Breast epithelium (tissue), 3 donors: Measurements from ENCODE around the gene C8A.

Source experiments
- POLR2A ChIP-seq: fragments of 450-650 bp; IDR thresholded peaks from one replicate; pipeline ENCODE4 v1.6.1; 2016; ENCODE audit warnings: antibody characterized with exemption, mild to moderate bottlenecking, moderate library complexity
- POLR2AphosphoS5 ChIP-seq, 3 donors: sonication (generic); formaldehyde crosslinking; IDR thresholded peaks; one replicate each; pipeline ENCODE4 v1.6.1; 2017; ENCODE audit warnings: antibody characterized with exemption in 3 of 3
- TF ChIP-seq, protein P1 (sequence below), 3 donors: fragments of 450-650 bp; IDR thresholded peaks; one replicate each; pipeline ENCODE4 v1.5.1; 2016 to 2017; ENCODE audit warnings: antibody characterized with exemption in 3 of 3, mild to moderate bottlenecking in 3 of 3, moderate library complexity in 3 of 3

DNA sequence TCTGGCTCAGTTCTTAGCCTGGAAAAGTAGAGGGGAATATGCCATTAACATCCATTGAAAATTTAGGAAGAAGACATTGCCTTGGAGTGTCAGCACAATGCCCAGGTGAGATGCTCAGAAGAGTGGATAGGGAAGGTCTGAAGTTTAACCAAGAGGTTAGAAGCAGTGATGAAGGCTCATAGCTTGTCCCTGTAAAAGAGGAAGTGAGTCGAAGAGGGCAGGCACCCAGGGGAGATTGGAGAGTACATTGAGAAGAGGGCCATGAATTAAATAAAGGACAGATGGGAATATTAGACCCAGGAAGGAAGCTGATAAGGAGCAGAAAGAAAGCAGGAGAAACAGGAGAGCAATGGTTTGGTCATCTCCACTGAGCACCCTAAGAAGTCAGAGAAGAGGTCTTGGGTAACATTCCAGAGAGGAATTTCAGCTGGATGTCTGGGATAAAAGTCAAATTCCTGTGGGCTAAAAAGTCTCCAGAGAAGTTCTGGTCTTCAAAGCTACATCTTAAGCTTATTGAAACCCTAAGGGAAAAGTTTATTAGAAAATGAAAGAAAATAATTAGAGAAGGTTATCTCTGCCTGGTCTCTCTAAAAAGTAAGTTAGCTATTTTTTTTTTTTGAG is 93.9 kb downstream of the C8A start:
- TF ChIP-seq, protein P1, sequence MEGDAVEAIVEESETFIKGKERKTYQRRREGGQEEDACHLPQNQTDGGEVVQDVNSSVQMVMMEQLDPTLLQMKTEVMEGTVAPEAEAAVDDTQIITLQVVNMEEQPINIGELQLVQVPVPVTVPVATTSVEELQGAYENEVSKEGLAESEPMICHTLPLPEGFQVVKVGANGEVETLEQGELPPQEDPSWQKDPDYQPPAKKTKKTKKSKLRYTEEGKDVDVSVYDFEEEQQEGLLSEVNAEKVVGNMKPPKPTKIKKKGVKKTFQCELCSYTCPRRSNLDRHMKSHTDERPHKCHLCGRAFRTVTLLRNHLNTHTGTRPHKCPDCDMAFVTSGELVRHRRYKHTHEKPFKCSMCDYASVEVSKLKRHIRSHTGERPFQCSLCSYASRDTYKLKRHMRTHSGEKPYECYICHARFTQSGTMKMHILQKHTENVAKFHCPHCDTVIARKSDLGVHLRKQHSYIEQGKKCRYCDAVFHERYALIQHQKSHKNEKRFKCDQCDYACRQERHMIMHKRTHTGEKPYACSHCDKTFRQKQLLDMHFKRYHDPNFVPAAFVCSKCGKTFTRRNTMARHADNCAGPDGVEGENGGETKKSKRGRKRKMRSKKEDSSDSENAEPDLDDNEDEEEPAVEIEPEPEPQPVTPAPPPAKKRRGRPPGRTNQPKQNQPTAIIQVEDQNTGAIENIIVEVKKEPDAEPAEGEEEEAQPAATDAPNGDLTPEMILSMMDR (IDR thresholded peaks at IDR 0.05): no peak
- TF ChIP-seq POLR2A (no peak), POLR2AphosphoS5 (IDR thresholded peaks at IDR 0.05) (no peak)
